DOHH2 (cell line): Measurements from ENCODE around the gene GALNT13.

Experiments
- H3F3A ChIP-seq: fragments of 200-600 bp; sonication (generic), shearing (Covaris generic); 2 replicates; pipeline ENCODE4 v1.6.0; 2016; ENCODE audit warnings: antibody characterized with exemption, mild to moderate bottlenecking; ENCODE audit not compliant: control insufficient read depth, insufficient read depth
- H3K27ac ChIP-seq: fragments of 200-600 bp; sonication (generic); 2 replicates; pipeline ENCODE4 v1.5.1; 2014; ENCODE audit warnings: low read depth, mild to moderate bottlenecking, low read length, moderate library complexity
- H3K27me3 ChIP-seq: fragments of 200-600 bp; sonication (generic); 2 replicates; pipeline ENCODE4 v1.6.1; 2014; ENCODE audit warnings: mild to moderate bottlenecking, low read length, mixed read lengths; ENCODE audit not compliant: control insufficient read depth
- H3K36me3 ChIP-seq: fragments of 200-600 bp; sonication (generic); 2 replicates; pipeline ENCODE4 v1.6.1; 2014; ENCODE audit warnings: mild to moderate bottlenecking, low read length, moderate library complexity, mixed read lengths; ENCODE audit not compliant: control insufficient read depth
- H3K4me1 ChIP-seq: fragments of 200-600 bp; sonication (generic); 2 replicates; pipeline ENCODE4 v1.6.1; 2014; ENCODE audit warnings: mild to moderate bottlenecking, low read length, mixed read lengths; ENCODE audit not compliant: control insufficient read depth
- H3K4me2 ChIP-seq: fragments of 200-600 bp; sonication (generic); 2 replicates; pipeline ENCODE4 v1.6.0; 2014; ENCODE audit warnings: mild to moderate bottlenecking, low read length, moderate library complexity
- H3K4me3 ChIP-seq: fragments of 200-600 bp; sonication (generic); 2 replicates; pipeline ENCODE4 v1.5.1; 2014; ENCODE audit warnings: mild to moderate bottlenecking, low read length, mixed read lengths
- H3K79me2 ChIP-seq: fragments of 200-600 bp; sonication (generic); 2 replicates; pipeline ENCODE4 v1.6.1; 2014; ENCODE audit warnings: mild to moderate bottlenecking, low read length, mixed read lengths; ENCODE audit not compliant: control insufficient read depth
- H3K9me2 ChIP-seq: fragments of 200-600 bp; sonication (generic); replicated peaks from 2 replicates; pipeline ENCODE4 v1.6.1; 2014; ENCODE audit warnings: mild to moderate bottlenecking, low read length, mixed read lengths; ENCODE audit not compliant: control insufficient read depth
- H3K9me3 ChIP-seq: fragments of 200-600 bp; sonication (generic); 2 replicates; pipeline ENCODE4 v1.6.1; 2014; ENCODE audit warnings: antibody characterized with exemption, low read length, mixed read lengths; ENCODE audit not compliant: control insufficient read depth, insufficient read depth
- H4K20me1 ChIP-seq: fragments of 200-600 bp; sonication (generic); 2 replicates; pipeline ENCODE4 v1.6.0; 2014; ENCODE audit warnings: low read depth, mild to moderate bottlenecking, antibody characterized with exemption, low read length, moderate library complexity; ENCODE audit not compliant: control insufficient read depth, insufficient read depth
- EZH2phosphoT487 ChIP-seq: fragments of 200-600 bp; sonication (generic); IDR thresholded peaks from 2 replicates; pipeline ENCODE4 v1.6.1; 2017; ENCODE audit warnings: borderline replicate concordance, mild to moderate bottlenecking, antibody characterized with exemption, low read length, moderate library complexity, mixed read lengths
- TF ChIP-seq, protein P1 (sequence below): fragments of 200-600 bp; sonication (generic); IDR thresholded peaks from one replicate; pipeline ENCODE4 v1.5.1; 2014; ENCODE audit warnings: antibody characterized with exemption, mild to moderate bottlenecking, low read depth, low read length; ENCODE audit not compliant: poor library complexity, severe bottlenecking

Gene GALNT13

GRCh38 chr2:154203902-154204301, 332.2 kb downstream of the GALNT13 start:
- no peak overlapping the region for H3K27ac ChIP-seq
- H3K79me2 ChIP-seq: no peaks in the 10 kb centered on the region
- no peaks in the 10 kb centered on the region for H4K20me1 ChIP-seq
- no peak for TF ChIP-seq EZH2phosphoT487
- TF ChIP-seq, protein P1, sequence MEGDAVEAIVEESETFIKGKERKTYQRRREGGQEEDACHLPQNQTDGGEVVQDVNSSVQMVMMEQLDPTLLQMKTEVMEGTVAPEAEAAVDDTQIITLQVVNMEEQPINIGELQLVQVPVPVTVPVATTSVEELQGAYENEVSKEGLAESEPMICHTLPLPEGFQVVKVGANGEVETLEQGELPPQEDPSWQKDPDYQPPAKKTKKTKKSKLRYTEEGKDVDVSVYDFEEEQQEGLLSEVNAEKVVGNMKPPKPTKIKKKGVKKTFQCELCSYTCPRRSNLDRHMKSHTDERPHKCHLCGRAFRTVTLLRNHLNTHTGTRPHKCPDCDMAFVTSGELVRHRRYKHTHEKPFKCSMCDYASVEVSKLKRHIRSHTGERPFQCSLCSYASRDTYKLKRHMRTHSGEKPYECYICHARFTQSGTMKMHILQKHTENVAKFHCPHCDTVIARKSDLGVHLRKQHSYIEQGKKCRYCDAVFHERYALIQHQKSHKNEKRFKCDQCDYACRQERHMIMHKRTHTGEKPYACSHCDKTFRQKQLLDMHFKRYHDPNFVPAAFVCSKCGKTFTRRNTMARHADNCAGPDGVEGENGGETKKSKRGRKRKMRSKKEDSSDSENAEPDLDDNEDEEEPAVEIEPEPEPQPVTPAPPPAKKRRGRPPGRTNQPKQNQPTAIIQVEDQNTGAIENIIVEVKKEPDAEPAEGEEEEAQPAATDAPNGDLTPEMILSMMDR: no peak
- H3K36me3 ChIP-seq: no peaks in the 10 kb centered on the region
- no peaks in the 10 kb centered on the region for H3F3A ChIP-seq
- H3K4me1 ChIP-seq: no peaks in the 10 kb centered on the region
- no peaks in the 10 kb centered on the region for H3K9me2 ChIP-seq
- no peaks in the 10 kb centered on the region for H3K27me3 ChIP-seq
- H3K9me3 ChIP-seq: no peaks in the 10 kb centered on the region
- no peak overlapping the region for H3K4me2 ChIP-seq
- no peak overlapping the region for H3K4me3 ChIP-seq

GRCh38 chr2:154207288-154208047, 335.7 kb downstream of the GALNT13 start:
- no peak for TF ChIP-seq EZH2phosphoT487
- TF ChIP-seq, protein P1: no peak
- H3K9me2 ChIP-seq: no peaks in the 10 kb centered on the region

DNA sequence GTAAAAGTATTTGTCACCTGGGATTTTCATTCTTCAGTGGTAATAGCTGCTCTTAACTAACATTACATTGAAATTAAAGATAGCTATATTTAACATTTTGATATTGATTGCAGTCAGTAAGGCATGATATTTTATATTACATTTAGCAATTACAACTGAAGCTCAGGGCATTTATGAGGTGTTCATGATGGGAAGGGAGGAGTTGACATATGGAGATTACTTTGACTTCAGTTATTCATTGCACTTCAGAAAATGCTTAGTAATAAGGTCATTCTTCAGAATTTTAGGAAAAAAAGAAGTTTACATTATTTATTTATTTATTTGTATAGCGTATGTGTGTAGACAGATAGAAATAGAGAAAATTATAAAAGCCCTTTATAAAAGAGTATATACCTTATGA, 352.0 kb downstream of the GALNT13 start:
- TF ChIP-seq, protein P1: no peak
- TF ChIP-seq EZH2phosphoT487: no peak
- no peaks in the 10 kb centered on the region for H3F3A ChIP-seq
- no peaks in the 10 kb centered on the region for H3K79me2 ChIP-seq
- no peak overlapping the region for H3K27ac ChIP-seq
- H3K36me3 ChIP-seq: no peaks in the 10 kb centered on the region
- no peak overlapping the region for H3K4me3 ChIP-seq
- no peak overlapping the region for H3K4me2 ChIP-seq
- no peaks in the 10 kb centered on the region for H4K20me1 ChIP-seq
- no peaks in the 10 kb centered on the region for H3K9me2 ChIP-seq
- H3K9me3 ChIP-seq: no peaks in the 10 kb centered on the region
- no peaks in the 10 kb centered on the region for H3K27me3 ChIP-seq
- H3K4me1 ChIP-seq: no peaks in the 10 kb centered on the region

More at GRCh38 chr2:154207288-154208047, 335.7 kb downstream of the GALNT13 start:
- H3K4me1 ChIP-seq: no peaks in the 10 kb centered on the region
- H3K4me2 ChIP-seq: no peak overlapping the region
- no peaks in the 10 kb centered on the region for H3K27me3 ChIP-seq
- no peaks in the 10 kb centered on the region for H3K36me3 ChIP-seq
- no peaks in the 10 kb centered on the region for H4K20me1 ChIP-seq
- no peaks in the 10 kb centered on the region for H3F3A ChIP-seq
- H3K4me3 ChIP-seq: no peak overlapping the region
- no peaks in the 10 kb centered on the region for H3K79me2 ChIP-seq
- H3K9me3 ChIP-seq: no peaks in the 10 kb centered on the region
- H3K27ac ChIP-seq: no peak overlapping the region
